ENCODE data around the gene SIPA1. TPM values are rescaled to one million over a fixed set of nuclear protein-coding genes. Genes with fewer than 3 reads are reported as not detected.

The SIPA1 gene
- total and polyA plus RNA-seq, 9 of the 15 experiments (the other 6 are each of a cell fraction or from before 2014, with no cell fraction given), result 0.25 to 85.8 (median 16.8) TPM

- ChIA-PET POLR2A (interaction anchor here (0.5 to 2.2 kb wide), 8 partner anchors 8 to 1568 kb away, joined by 3 to 11 read pairs (median 3); partner anchors contain the start of genes KAT5 and PCNX3), CTCF (ENCODE audit: low intra/inter-chr PET ratio) (no interaction called here)
- WGBS (ENCODE audit: insufficient coverage, low coverage, missing lambda C conversion rate), result 82% methylated on average over 18 of the region's 20 CpGs
- TF ChIP-seq ZNF224 (CRISPR knock-in tag; IDR thresholded peaks at IDR 0.05) (no peak), NRF1 (conservative IDR thresholded peaks at IDR 0.05 in 1 of 2, IDR thresholded peaks at IDR 0.05 in 1 of 2) (no peak), ZNF124 (CRISPR knock-in tag; IDR thresholded peaks at IDR 0.05) (no peak), RBM15 (IDR thresholded peaks at IDR 0.05; ENCODE audit: insufficient read depth, low read length) (no peak), SRSF1 (IDR thresholded peaks at IDR 0.05; ENCODE audit: low read depth, low read length) (no peak), SMARCA5 (IDR thresholded peaks at IDR 0.05) (no peak), ZNF584 (CRISPR knock-in tag; IDR thresholded peaks at IDR 0.05; ENCODE audit: low read depth) (no peak)
- Histone ChIP-seq H3K4me1 (replicated peaks in 1 of 2; ENCODE audit: control insufficient read depth in 2 of 2, insufficient read depth in 2 of 2, low read length in 2 of 2) (peaks cover 27 to 56% of the 10 kb centered on the region in 2 experiments), H3K27ac (ENCODE audit: extremely low read depth, low read depth, low read length) (no peak overlapping the region), H3K9me3 (replicated peaks; ENCODE audit: control insufficient read depth, insufficient read depth, low read depth, low read length) (no peaks in the 10 kb centered on the region), H3K9me1 (ENCODE audit: control insufficient read depth, insufficient read depth, low read length) (peaks cover 3% of the 10 kb centered on the region), H2AFZ (ENCODE audit: low read depth, low read length) (no peak overlapping the region), H3K79me2 (ENCODE audit: control insufficient read depth, insufficient read depth, low read length) (peaks cover 6% of the 10 kb centered on the region), H3K4me2 (ENCODE audit: insufficient read depth, low read length) (no peak overlapping the region), H3K36me3 (ENCODE audit: control insufficient read depth, insufficient read depth, low read length) (peaks cover 83% of the 10 kb centered on the region; the same call in 2 of the 3 replicates), H3K9ac (ENCODE audit: insufficient read depth in 1 of 2, low read depth in 2 of 2, low read length in 2 of 2) (no peak overlapping the region; a peak in 1 of 4 replicates), H3K4me3 (no peak overlapping the region), H3K27me3 (ENCODE audit: control insufficient read depth in 2 of 2, insufficient read depth in 2 of 2, low read length in 2 of 2) (no peaks in the 10 kb centered on the region), H4K20me1 (replicated peaks; ENCODE audit: control insufficient read depth, insufficient read depth, low read length) (peaks cover 3% of the 10 kb centered on the region; the same call in 1 of the 2 replicates)
- DNase-seq (ENCODE audit: extremely low read depth in 1 of 4, low spot score in 3 of 4) (no peak), ATAC-seq (no peak), FAIRE-seq (no peak)
- intact Hi-C loops (cut with micrococcal nuclease), result no loop called here
- in situ Hi-C loops (cut with MboI), result no loop called here
- no TSS peak for BruUV-seq (replicated peaks)
These were observed 4.4 kb upstream of the SIPA1 start for GRCh38 chr11:65633390-65634108.
